C1 segment of cervical spinal cord (tissue), 14 donors: ENCODE results near the gene HOXD12.

ENCODE experiments used
- DNase-seq, 14 donors: peaks; one replicate each; lab custom pipeline; 2025; lab: John Stamatoyannopoulos, UW

Gene HOXD12

GRCh38 chr2:176130957-176131847 is 31.6 kb downstream of the HOXD12 start:
- no peak for DNase-seq

GRCh38 chr2:176131848-176132158 is 32.2 kb downstream of the HOXD12 start:
- DNase-seq = no peak

- DNase-seq = no peak
Measured at GRCh38 chr2:176132205-176133171, 32.9 kb downstream of the HOXD12 start.

GRCh38 chr2:176133389-176133788 is 33.8 kb downstream of the HOXD12 start:
- peak in 1 of 14 donors; percentile 13 for DNase-seq

- DNase-seq = no peak
Measured at GRCh38 chr2:176134035-176134434, 34.4 kb downstream of the HOXD12 start.

- no peak for DNase-seq
Measured at GRCh38 chr2:176135035-176135440, 35.4 kb downstream of the HOXD12 start.

- DNase-seq = peak in 2 of 14 donors; percentile 21 to 25
Measured at GRCh38 chr2:176136374-176137251, 37.0 kb downstream of the HOXD12 start.

GRCh38 chr2:176137252-176137580 is 37.6 kb downstream of the HOXD12 start:
- DNase-seq = no peak

GRCh38 chr2:176137906-176138305 is 38.3 kb downstream of the HOXD12 start:
- DNase-seq = no peak

- DNase-seq = no peak
Measured at GRCh38 chr2:176138526-176138922, 38.9 kb downstream of the HOXD12 start.

- no peak for DNase-seq
Measured at GRCh38 chr2:176138923-176139660, 39.5 kb downstream of the HOXD12 start.

GRCh38 chr2:176139661-176140512 is 40.3 kb downstream of the HOXD12 start:
- no peak for DNase-seq

GRCh38 chr2:176140513-176141317 is 41.1 kb downstream of the HOXD12 start:
- DNase-seq = peak in 12 of 14 donors; percentile 39 to 93 (median 80)

GRCh38 chr2:176142281-176142680 is 42.7 kb downstream of the HOXD12 start:
- no peak for DNase-seq

GRCh38 chr2:176145085-176145969 is 45.7 kb downstream of the HOXD12 start:
- no peak for DNase-seq

GRCh38 chr2:176146101-176146500 is 46.5 kb downstream of the HOXD12 start:
- DNase-seq = no peak

GRCh38 chr2:176146645-176147044 is 47.0 kb downstream of the HOXD12 start:
- DNase-seq = no peak

GRCh38 chr2:176147210-176147799 is 47.7 kb downstream of the HOXD12 start:
- DNase-seq = no peak
